ENCODE data around the gene TLNRD1. TPM values are rescaled to one million over a fixed set of nuclear protein-coding genes. Genes with fewer than 3 reads are reported as not detected.

Gene TLNRD1
- total RNA-seq, 3 donors from 2014 or later (not counting 1 experiment from before 2014, with no cell fraction given): 13.4 to 19.6 (median 17.5) TPM

DNA sequence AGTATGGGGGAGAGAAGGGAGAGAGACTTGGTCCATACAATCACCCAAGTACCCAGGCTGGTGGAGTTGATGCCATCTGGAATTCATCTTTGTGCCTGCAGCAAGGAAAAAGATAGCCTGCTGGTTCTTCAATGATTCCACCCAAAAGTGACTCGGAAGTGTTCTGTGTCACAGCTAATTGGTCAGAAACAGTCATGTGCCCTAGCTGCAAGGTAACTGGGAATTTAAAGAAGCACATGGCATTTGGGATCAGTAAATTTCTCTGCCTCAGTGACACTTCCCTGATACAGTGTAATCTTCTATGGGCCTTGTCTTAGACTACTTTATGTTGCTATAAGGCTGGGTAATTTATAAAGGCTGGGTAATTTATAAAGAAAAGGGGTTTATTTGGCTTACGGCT, 17.5 kb downstream of the TLNRD1 start:
- Mint-ChIP-seq H3K27ac (no peak overlapping the region), H3K27me3 (ENCODE audit: low read depth in 2 of 2) (no peaks in the 10 kb centered on the region)
- 98% methylated on average over 2 of the region's 2 CpGs for whole genome bisulfite sequencing (ENCODE audit: insufficient coverage)

DNA sequence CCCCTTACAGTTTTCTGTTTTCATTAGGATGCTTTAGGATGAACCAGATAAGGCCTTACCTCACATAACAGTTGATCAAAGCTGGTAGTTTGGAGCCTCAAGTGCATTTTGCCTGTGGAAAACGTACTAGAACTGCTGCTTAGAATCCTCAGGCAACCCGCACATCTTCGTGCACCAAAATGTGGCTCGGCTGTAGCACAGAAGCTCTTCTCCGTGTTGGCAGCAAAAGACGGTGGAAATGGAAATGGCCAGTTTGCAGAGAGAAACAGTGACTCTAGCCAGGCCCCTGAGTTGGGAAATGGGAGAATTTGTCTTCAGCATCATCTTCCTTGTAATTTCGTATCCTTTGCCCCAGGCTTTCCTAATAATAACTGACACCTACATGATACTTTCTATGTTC, 20.6 kb downstream of the TLNRD1 start:
- peaks cover 3% of the 10 kb centered on the region for H3K4me1 ChIP-seq (ENCODE audit: control insufficient read depth, insufficient read depth, low read length)
- no peaks in the 10 kb centered on the region for H3K9me3 Mint-ChIP-seq
- TF ChIP-seq, protein P1, sequence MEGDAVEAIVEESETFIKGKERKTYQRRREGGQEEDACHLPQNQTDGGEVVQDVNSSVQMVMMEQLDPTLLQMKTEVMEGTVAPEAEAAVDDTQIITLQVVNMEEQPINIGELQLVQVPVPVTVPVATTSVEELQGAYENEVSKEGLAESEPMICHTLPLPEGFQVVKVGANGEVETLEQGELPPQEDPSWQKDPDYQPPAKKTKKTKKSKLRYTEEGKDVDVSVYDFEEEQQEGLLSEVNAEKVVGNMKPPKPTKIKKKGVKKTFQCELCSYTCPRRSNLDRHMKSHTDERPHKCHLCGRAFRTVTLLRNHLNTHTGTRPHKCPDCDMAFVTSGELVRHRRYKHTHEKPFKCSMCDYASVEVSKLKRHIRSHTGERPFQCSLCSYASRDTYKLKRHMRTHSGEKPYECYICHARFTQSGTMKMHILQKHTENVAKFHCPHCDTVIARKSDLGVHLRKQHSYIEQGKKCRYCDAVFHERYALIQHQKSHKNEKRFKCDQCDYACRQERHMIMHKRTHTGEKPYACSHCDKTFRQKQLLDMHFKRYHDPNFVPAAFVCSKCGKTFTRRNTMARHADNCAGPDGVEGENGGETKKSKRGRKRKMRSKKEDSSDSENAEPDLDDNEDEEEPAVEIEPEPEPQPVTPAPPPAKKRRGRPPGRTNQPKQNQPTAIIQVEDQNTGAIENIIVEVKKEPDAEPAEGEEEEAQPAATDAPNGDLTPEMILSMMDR (IDR thresholded peaks at IDR 0.05): no peak
- H3K4me3 Mint-ChIP-seq: no peak overlapping the region
- no peak overlapping the region for H3K4me3 ChIP-seq (ENCODE audit: low read length)
- ATAC-seq (no peak), DNase-seq (no peak)
- H3K27ac ChIP-seq (ENCODE audit: low read length): no peak overlapping the region
- peaks cover 9 to 14% of the 10 kb centered on the region in 2 donors for H3K4me1 Mint-ChIP-seq
- WGBS (ENCODE audit: insufficient coverage): 94% methylated on average over 6 of the region's 7 CpGs
- no peaks in the 10 kb centered on the region for H3K9me3 ChIP-seq (ENCODE audit: control insufficient read depth, insufficient read depth, low read length)
- peaks cover 5 to 6% of the 10 kb centered on the region in 2 donors for H3K27me3 Mint-ChIP-seq (ENCODE audit: low read depth in 2 of 2)
- intact Hi-C loops (cut with micrococcal nuclease): no loop called here
- no peaks in the 10 kb centered on the region for H3K27me3 ChIP-seq (ENCODE audit: control insufficient read depth, insufficient read depth, low read length)
- H3K36me3 Mint-ChIP-seq: no peaks in the 10 kb centered on the region
- no peaks in the 10 kb centered on the region for H3K36me3 ChIP-seq (ENCODE audit: control insufficient read depth, insufficient read depth, low read length)
- no peak overlapping the region for H3K27ac Mint-ChIP-seq

More for the DNA sequence above, 17.5 kb downstream of the TLNRD1 start:
- H3K4me3 Mint-ChIP-seq: no peak overlapping the region
- H3K4me1 Mint-ChIP-seq: peaks cover 0 to 10% of the 10 kb centered on the region in 2 donors
- Histone ChIP-seq H3K36me3 (ENCODE audit: control insufficient read depth, insufficient read depth, low read length) (no peaks in the 10 kb centered on the region), H3K4me3 (ENCODE audit: low read length) (no peak overlapping the region), H3K4me1 (ENCODE audit: control insufficient read depth, insufficient read depth, low read length) (no peaks in the 10 kb centered on the region), H3K27me3 (ENCODE audit: control insufficient read depth, insufficient read depth, low read length) (no peaks in the 10 kb centered on the region), H3K9me3 (ENCODE audit: control insufficient read depth, insufficient read depth, low read length) (no peaks in the 10 kb centered on the region), H3K27ac (ENCODE audit: low read length) (no peak overlapping the region)
- ATAC-seq (no peak), DNase-seq (no peak)
- TF ChIP-seq, protein P1 (IDR thresholded peaks at IDR 0.05): no peak
- H3K36me3 Mint-ChIP-seq: no peaks in the 10 kb centered on the region
- intact Hi-C loops (cut with micrococcal nuclease): no loop called here
- no peaks in the 10 kb centered on the region for H3K9me3 Mint-ChIP-seq

DNA sequence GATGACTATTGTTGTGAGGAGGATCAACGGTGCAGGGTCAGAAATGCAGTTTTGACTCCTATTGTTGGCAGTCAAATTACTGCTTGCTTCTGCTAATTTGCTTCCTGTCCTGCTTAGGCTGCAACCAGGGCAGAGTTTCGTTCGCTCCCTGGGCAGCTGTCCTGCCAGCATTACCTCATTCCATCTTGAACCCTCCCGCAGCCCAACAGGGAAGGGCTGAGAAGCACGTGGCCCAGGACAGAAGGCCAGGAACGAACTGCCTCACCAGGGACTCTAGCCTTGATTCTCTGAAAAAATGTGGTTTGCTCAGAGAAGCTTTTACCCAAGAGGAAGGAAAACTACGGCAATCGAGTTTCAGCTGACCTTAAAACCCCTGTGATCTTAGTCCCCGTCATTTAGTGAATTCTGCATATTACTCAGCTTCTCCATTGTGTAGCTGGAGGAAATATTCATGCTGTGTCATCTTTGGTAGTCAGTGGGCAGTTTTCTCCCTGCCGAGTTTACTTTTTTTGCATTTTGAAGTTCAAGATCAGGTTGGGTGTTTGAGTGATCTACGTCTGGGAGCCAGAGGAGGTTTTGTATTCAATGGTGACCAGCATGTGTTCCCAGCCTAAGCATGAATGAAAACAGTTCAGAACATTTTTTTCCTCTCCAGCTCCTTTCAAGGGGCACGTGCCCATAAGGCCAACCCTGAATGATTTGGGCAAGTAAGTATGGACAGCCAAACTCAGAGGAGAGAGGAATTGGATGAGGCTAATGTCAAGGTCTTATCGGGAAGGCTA, 23.0 kb downstream of the TLNRD1 start:
- DNase-seq (peak in 1 of 2 donors; percentile 7), ATAC-seq (peak in 2 of 3 donors; percentile 24 to 41)
- no peaks in the 10 kb centered on the region for H3K36me3 Mint-ChIP-seq
- H3K9me3 Mint-ChIP-seq: no peaks in the 10 kb centered on the region
- H3K4me3 ChIP-seq (ENCODE audit: low read length): no peak overlapping the region
- intact Hi-C loops (cut with micrococcal nuclease): no loop called here
- peak overlapping the region in 1 of 2 donors; percentile 1 for H3K27ac Mint-ChIP-seq
- TF ChIP-seq, protein P1 (IDR thresholded peaks at IDR 0.05): no peak
- H3K36me3 ChIP-seq (ENCODE audit: control insufficient read depth, insufficient read depth, low read length): no peaks in the 10 kb centered on the region
- H3K27ac ChIP-seq (ENCODE audit: low read length): no peak overlapping the region
- no peak overlapping the region for H3K4me3 Mint-ChIP-seq
- H3K4me1 Mint-ChIP-seq: peaks cover 9 to 14% of the 10 kb centered on the region in 2 donors
- H3K27me3 ChIP-seq (ENCODE audit: control insufficient read depth, insufficient read depth, low read length): no peaks in the 10 kb centered on the region
- H3K27me3 Mint-ChIP-seq (ENCODE audit: low read depth in 2 of 2): peaks cover 5 to 6% of the 10 kb centered on the region in 2 donors
- no peaks in the 10 kb centered on the region for H3K9me3 ChIP-seq (ENCODE audit: control insufficient read depth, insufficient read depth, low read length)
- peaks cover 3% of the 10 kb centered on the region for H3K4me1 ChIP-seq (ENCODE audit: control insufficient read depth, insufficient read depth, low read length)
- WGBS (ENCODE audit: insufficient coverage): 25% methylated on average over 13 of the region's 13 CpGs
